HEK293 (cell line): Measurements from ENCODE around the gene ABTB2.
A peak's percentile ranks its signal among the peaks of the same experiment; 100 is the strongest.

Source experiments
- EGR2 ChIP-seq: fragments of 450-650 bp; formaldehyde crosslinking; IDR thresholded peaks from 2 replicates; pipeline ENCODE4 v1.5.1; 2016; ENCODE audit warnings: low read depth, missing biosample characterization, missing genetic modification characterization
- KLF17 ChIP-seq: fragments of 450-650 bp; formaldehyde crosslinking; IDR thresholded peaks from 2 replicates; pipeline ENCODE4 v1.5.1; 2016; ENCODE audit warnings: missing biosample characterization, missing genetic modification characterization
- MEIS1 ChIP-seq: sonication (generic); formaldehyde crosslinking; IDR thresholded peaks from 2 replicates; pipeline ENCODE4 v1.8.1; 2022; ENCODE audit warnings: missing genetic modification reagents, mild to moderate bottlenecking, borderline replicate concordance
- OSR2 ChIP-seq: fragments of 450-650 bp; formaldehyde crosslinking; IDR thresholded peaks from 2 replicates; pipeline ENCODE4 v1.5.1; 2016; ENCODE audit warnings: missing biosample characterization, missing genetic modification characterization
- PATZ1 ChIP-seq: fragments of 450-650 bp; formaldehyde crosslinking; IDR thresholded peaks from 2 replicates; pipeline ENCODE4 v1.5.1; 2016; ENCODE audit warnings: missing biosample characterization, missing genetic modification characterization
- PRDM2 ChIP-seq: fragments of 450-650 bp; formaldehyde crosslinking; IDR thresholded peaks from 2 replicates; pipeline ENCODE4 v1.5.1; 2016; ENCODE audit warnings: missing biosample characterization, missing genetic modification characterization, borderline replicate concordance
- SP2 ChIP-seq: fragments of 450-650 bp; formaldehyde crosslinking; IDR thresholded peaks from 2 replicates; pipeline ENCODE4 v1.5.1; 2016; ENCODE audit warnings: missing biosample characterization, missing genetic modification characterization
- SP3 ChIP-seq: fragments of 450-650 bp; formaldehyde crosslinking; IDR thresholded peaks from 2 replicates; pipeline ENCODE4 v1.5.1; 2016; ENCODE audit warnings: missing biosample characterization, missing genetic modification characterization
- SP7 ChIP-seq: fragments of 450-650 bp; formaldehyde crosslinking; IDR thresholded peaks from 2 replicates; pipeline ENCODE4 v1.5.1; 2016; ENCODE audit warnings: missing biosample characterization, missing genetic modification characterization
- TRIM28 ChIP-seq: IDR thresholded peaks from 2 replicates; pipeline ENCODE4 v1.6.1; 2011; ENCODE audit warnings: low read length, control low read depth, borderline replicate concordance
- YY1 ChIP-seq: fragments of 450-650 bp; formaldehyde crosslinking; IDR thresholded peaks from 2 replicates; pipeline ENCODE4 v1.5.1; 2018; ENCODE audit warnings: missing biosample characterization, missing genetic modification characterization
- ZBTB11 ChIP-seq: fragments of 450-650 bp; formaldehyde crosslinking; conservative IDR thresholded peaks from 2 replicates; pipeline ENCODE4 v1.5.1; 2016; ENCODE audit warnings: low read depth, missing biosample characterization, missing genetic modification characterization
- ZBTB17 ChIP-seq: fragments of 450-650 bp; formaldehyde crosslinking; IDR thresholded peaks from 2 replicates; pipeline ENCODE4 v1.5.1; 2016; ENCODE audit warnings: missing biosample characterization, missing genetic modification characterization
- ZBTB26 ChIP-seq: fragments of 450-650 bp; formaldehyde crosslinking; optimal IDR thresholded peaks from 2 replicates; pipeline ENCODE3; 2016; ENCODE audit warnings: missing biosample characterization, mild to moderate bottlenecking, missing genetic modification characterization
- ZBTB7A ChIP-seq: fragments of 450-650 bp; formaldehyde crosslinking; IDR thresholded peaks from 2 replicates; pipeline ENCODE4 v1.5.1; 2016; ENCODE audit warnings: low read depth, missing biosample characterization, missing genetic modification characterization
- ZNF133 ChIP-seq: fragments of 450-650 bp; formaldehyde crosslinking; IDR thresholded peaks from 2 replicates; pipeline ENCODE4 v1.5.1; 2016; ENCODE audit warnings: missing biosample characterization, missing genetic modification characterization
- ZNF184 ChIP-seq: fragments of 450-650 bp; IDR thresholded peaks from 2 replicates; pipeline ENCODE4 v1.5.1; 2018; ENCODE audit warnings: missing biosample characterization, mild to moderate bottlenecking, missing genetic modification characterization
- ZNF335 ChIP-seq: fragments of 450-650 bp; formaldehyde crosslinking; conservative IDR thresholded peaks from 2 replicates; pipeline ENCODE4 v1.5.1; 2016; ENCODE audit warnings: missing biosample characterization, missing genetic modification characterization
- ZNF366 ChIP-seq: fragments of 450-650 bp; formaldehyde crosslinking; conservative IDR thresholded peaks from 2 replicates; pipeline ENCODE4 v1.5.1; 2016; ENCODE audit warnings: missing biosample characterization, missing genetic modification characterization
- ZNF426 ChIP-seq: fragments of 450-650 bp; formaldehyde crosslinking; IDR thresholded peaks from 2 replicates; pipeline ENCODE4 v1.5.1; 2017; ENCODE audit warnings: missing biosample characterization, missing genetic modification characterization, mild to moderate bottlenecking, inconsistent platforms, moderate library complexity
- ZNF433 ChIP-seq: fragments of 450-650 bp; formaldehyde crosslinking; IDR thresholded peaks from 2 replicates; pipeline ENCODE4 v1.5.1; 2016; ENCODE audit warnings: missing biosample characterization, missing genetic modification characterization, low read depth
- ZNF501 ChIP-seq: fragments of 450-650 bp; formaldehyde crosslinking; IDR thresholded peaks from 2 replicates; pipeline ENCODE4 v1.5.1; 2016; ENCODE audit warnings: missing biosample characterization, missing genetic modification characterization
- ZNF629 ChIP-seq: fragments of 450-650 bp; formaldehyde crosslinking; IDR thresholded peaks from 2 replicates; pipeline ENCODE4 v1.5.1; 2017; ENCODE audit warnings: missing biosample characterization, missing genetic modification characterization
- ZNF664 ChIP-seq: fragments of 450-650 bp; formaldehyde crosslinking; IDR thresholded peaks from 2 replicates; pipeline ENCODE4 v1.5.1; 2016; ENCODE audit warnings: missing biosample characterization, missing genetic modification characterization
- ZSCAN30 ChIP-seq: fragments of 450-650 bp; IDR thresholded peaks from 2 replicates; pipeline ENCODE4 v1.5.1; 2018; ENCODE audit warnings: missing biosample characterization, mild to moderate bottlenecking, missing genetic modification characterization, moderate library complexity

ABTB2 gene

GRCh38 chr11:34105079-34105956, 252.5 kb downstream of the ABTB2 start, which contains the start of gene NAT10 (continued):
- TF ChIP-seq PATZ1 (peak; percentile 28; the same call in 1 of the 2 replicates), ZNF366 (tag by site-specific recombination) (0 out of 2 replicates have a peak, but pooled peaks have one; percentile 37), ZNF133 (no peak), ZBTB26 (peak; percentile 49), SP2 (tag by site-specific recombination) (peak; percentile 44), ZSCAN30 (tag by site-specific recombination) (peak; percentile 12; the same call in 1 of the 2 replicates), EGR2 (tag by site-specific recombination) (peak; percentile 27; the same call in 1 of the 2 replicates), MEIS1 (CRISPR knock-in tag) (no peak), ZBTB17 (tag by site-specific recombination) (peak; percentile 87), YY1 (tag by site-specific recombination) (0 out of 2 replicates have a peak, but pooled peaks have one; percentile 49), SP7 (tag by site-specific recombination) (peak; percentile 57), PRDM2 (no peak), ZNF184 (tag by site-specific recombination) (0 out of 2 replicates have a peak, but pooled peaks have one; percentile 27), ZNF501 (tag by site-specific recombination) (peak; percentile 87), ZBTB11 (peak; percentile 24; the same call in 1 of the 2 replicates), TRIM28 (peak; percentile 93; the same call in 1 of the 2 replicates), ZNF433 (tag by site-specific recombination) (no peak), ZBTB7A (tag by site-specific recombination) (0 out of 2 replicates have a peak, but pooled peaks have one; percentile 15), KLF17 (tag by site-specific recombination) (peak; percentile 47; the same call in 1 of the 2 replicates), ZNF426 (tag by site-specific recombination) (no peak), OSR2 (peak; percentile 45), ZNF629 (tag by site-specific recombination) (peak; percentile 78), ZNF335 (tag by site-specific recombination) (peak; percentile 87), SP3 (0 out of 2 replicates have a peak, but pooled peaks have one; percentile 19), ZNF664 (tag by site-specific recombination) (peak; percentile 8; the same call in 1 of the 2 replicates)
